Heart right ventricle (tissue), 16 donors: ENCODE measurements around the gene CREG2. TPM values are rescaled to one million over a fixed set of nuclear protein-coding genes. Genes with fewer than 3 reads are reported as not detected.

Source experiments
- ATAC-seq, 8 donors: fragments of 200-7000 bp; cut with Tn5 transposase; one replicate each; pipeline ENCODE4 v1.9.1; 2020; ENCODE audit warnings: mild to moderate bottlenecking in 8 of 8, moderate library complexity in 8 of 8, moderate number of reproducible peaks in 1 of 8
- DNase-seq, 2 donors: peaks; one replicate each; pipeline ENCODE4 v3.0.0-alpha.2; 2020
- H3K27ac ChIP-seq, 10 donors: fragments of 200-600 bp; sonication (generic) in 2 of 10; one replicate each; pipeline versions ENCODE4 v1.5.0 to v1.8.0; 2020 to 2022; ENCODE audit warnings: mild to moderate bottlenecking in 3 of 10
- H3K27me3 ChIP-seq, 7 donors: fragments of 200-600 bp; one replicate each; pipeline ENCODE4 v1.8.0; 2021 to 2022; ENCODE audit warnings: mild to moderate bottlenecking in 2 of 7
- H3K36me3 ChIP-seq, 9 donors: fragments of 200-600 bp; sonication (generic) in 1 of 9; one replicate each; pipeline versions ENCODE4 v1.5.0 to v1.8.0; 2020 to 2022; ENCODE audit warnings: mild to moderate bottlenecking in 2 of 9
- H3K4me1 ChIP-seq, 9 donors: fragments of 200-600 bp; sonication (generic) in 1 of 9; one replicate each; pipeline versions ENCODE4 v1.5.0 to v1.8.0; 2020 to 2022; ENCODE audit warnings: mild to moderate bottlenecking in 4 of 9
- H3K4me3 ChIP-seq, 10 donors: fragments of 200-600 bp; sonication (generic) in 2 of 10; one replicate each; pipeline versions ENCODE4 v1.5.0 to v1.8.0; 2020 to 2022; ENCODE audit warnings: mild to moderate bottlenecking in 7 of 10, moderate library complexity in 2 of 10
- H3K9me3 ChIP-seq, 11 donors: fragments of 200-600 bp in 10 of 11; sonication (generic) in 2 of 11; one replicate each; pipeline versions ENCODE4 v1.5.0 to v1.8.0; 2013 to 2022; ENCODE audit warnings: mild to moderate bottlenecking in 2 of 11, control low read depth in 1 of 11, moderate library complexity in 1 of 11
- CTCF ChIP-seq, 9 donors: fragments of 200-600 bp; sonication (generic) in 2 of 9; IDR thresholded peaks; one replicate each; pipeline versions ENCODE4 v1.5.0 to v1.8.0; 2021 to 2022; ENCODE audit warnings: antibody characterized with exemption in 9 of 9, mild to moderate bottlenecking in 5 of 9, moderate library complexity in 1 of 9
- WGBS, 2 donors: extraction: QIAGEN DNeasy Blood & Tissue Kit; methylation state at CpG; one replicate each; pipeline ENCODE4 v1.1.7; 2013; ENCODE audit warnings: inconsistent platforms in 1 of 2; 5-methylcytosine and 5-hydroxymethylcytosine counted together
- intact Hi-C, 10 donors: fragments of 100-400 bp; cut with DNase I; formaldehyde crosslinking; loops; one replicate each; pipeline versions ENCODE4 v1.11.1 to v1.14.2; 2022
- long read RNA-seq, 3 donors: library from polyadenylated mRNA; unstranded; transcript quantifications; one replicate each; pipeline ENCODE4 v2.0.0, GENCODE V29; 2020 to 2021
- polyA plus RNA-seq, 2 donors: library from polyadenylated mRNA; stranded (reverse); fragments of 200-250 nt; gene quantifications; one replicate each; pipeline ENCODE4 v1.2.3, GENCODE V29; 2013
- total RNA-seq, 10 donors: library from RNA; stranded (reverse); fragmentation: NEBNext Ultra II Directional in 3 of 10; extraction: Animal tissue kit (Norgen Biotek cat#: 25700) in 3 of 10; gene quantifications; one replicate each; pipeline versions ENCODE4 v1.2.1 to v1.2.4, GENCODE V29; 2021 to 2023
- donor health status: Arrhythmogenic right ventricular cardiomyopathy.
- donor health status: ischemic (EF 13 %, LVEDD 7.1; RV severe dilation, severe dysfunction).
- donor health status: healthy with polysubstance abuse.
- donor health status: DM: no; HTN: yes; CAD: no.
- donor health status: DM: no; HTN: no; CAD: no.
- donor health status: ischemic (EF 25% LVEDD 6.9; RV normal size, moderate dysfunction).
- donor health status: ischemic (EF 25% LVEDD 5.7; RV mildly dilated, moderate dysfunction).
- donor health status: healthy.
- donor health status: DM: yes; HTN: yes; CAD: no.
- donor health status: Ischemic cardiomyopathy.
- donor health status: ischemic (EF 35%, LVEDD 5.7; RV mildly dilated, moderate dysfunction).
- donor health status: nonischemic (EF 11% LVEDD 7.7; RV severe dilation, severe dysfunction).
- donor health status: DM: yes; HTN: yes; CAD: no.
- donor health status: PGD.
- donor health status: ischemic (EF 29% LVEDD 5.4; RV normal size, mild dysfunction).
- donor health status: nonischemic (EF 23%, LVEDD 6.1; RV moderate dilation, normal function).

The CREG2 gene
- 1 to 10 TPM in 1 of 10 donors, under 1 TPM in 6, not detected in 3; 0.24 to 1.4 (median 0.70) TPM for total RNA-seq
- not detected for polyA plus RNA-seq
- long read RNA-seq, donor 1 = 0 reads
- long read RNA-seq, donor 2 = 0 reads
- long read RNA-seq, donor 3 = 0 reads

- H3K27me3 ChIP-seq = peaks cover 0 to 73% (median 34%) of the 10 kb centered on the region in 7 donors
- DNase-seq (peak; percentile 47 to 68), ATAC-seq (peak; percentile 83 to 95 (median 90))
- no peaks in the 10 kb centered on the region for H3K9me3 ChIP-seq
- H3K27ac ChIP-seq = no peak within 1 kb of the TSS
- H3K4me3 ChIP-seq = peak within 1 kb of the TSS; percentile 28 to 60 (median 52)
- 0 to 1% methylated on average over 73 to 79 of the region's 79 CpGs for WGBS, 2 donors
- peak in 8 of 9 donors; percentile 33 to 72 (median 56) for TF ChIP-seq CTCF (IDR thresholded peaks at IDR 0.05)
- peaks cover 2 to 14% (median 10%) of the 10 kb centered on the region in 9 donors for H3K4me1 ChIP-seq
- no peaks in the 10 kb centered on the region for H3K36me3 ChIP-seq
- intact Hi-C loops = loop anchor here in 2 of 10 donors (2.0 to 5.0 kb wide), 2 partner anchors 44 to 45 kb away; no protein-coding TSS in a partner anchor
Observed at GRCh38 chr2:101387151-101387834, at the start of gene CREG2. Gene CREG2, minus strand, starts transcription at chr2:101387503. Its CDS starts 46 bp downstream, at chr2:101387457.

GRCh38 chr2:101435001-101435862 lies 47.9 kb upstream of the CREG2 start:
- Histone ChIP-seq H3K4me3 (peak overlapping the region in 7 of 10 donors; percentile 23 to 46 (median 32)), H3K4me1 (peaks cover 0 to 30% (median 18%) of the 10 kb centered on the region in 9 donors), H3K27ac (peak overlapping the region in 6 of 10 donors; percentile 9 to 67 (median 48)), H3K27me3 (peaks cover 0 to 18% (median 0%) of the 10 kb centered on the region in 7 donors), H3K9me3 (no peaks in the 10 kb centered on the region), H3K36me3 (no peaks in the 10 kb centered on the region)
- TF ChIP-seq CTCF (IDR thresholded peaks at IDR 0.05) = no peak
- WGBS, 2 donors = 44 to 48% methylated on average over 24 of the region's 24 CpGs
- intact Hi-C loops = loop anchor here in 1 of 10 donors (10.0 kb wide), 1 partner anchor 260 kb away; the partner anchor contains the start of gene MAP4K4
- ATAC-seq (peak; percentile 44 to 72 (median 51)), DNase-seq (peak; percentile 27 to 31)

- WGBS, 2 donors = 94 to 98% methylated on average over 3 of the region's 3 CpGs
- TF ChIP-seq CTCF (IDR thresholded peaks at IDR 0.05) = no peak
- no peak for ATAC-seq
- Histone ChIP-seq H3K4me1 (peaks cover 0 to 28% (median 11%) of the 10 kb centered on the region in 9 donors), H3K27me3 (peaks cover 0 to 7% (median 0%) of the 10 kb centered on the region in 7 donors), H3K4me3 (no peak overlapping the region), H3K27ac (peak overlapping the region in 1 of 10 donors; percentile 32), H3K9me3 (no peaks in the 10 kb centered on the region), H3K36me3 (no peaks in the 10 kb centered on the region)
- DNase-seq = no peak
- intact Hi-C loops = loop anchor here in 1 of 10 donors (10.0 kb wide), 1 partner anchor 261 kb away; the partner anchor contains the start of gene MAP4K4
Observed at GRCh38 chr2:101433465-101433864, 46.2 kb upstream of the CREG2 start.
